Stimulated activated CD8-positive, alpha-beta memory T cell treated with anti-CD3 and anti-CD28 coated beads, Interleukin-4, amount 100 ng/mL, for 48 hours (primary cell): ENCODE data around the gene CYP3A4.

Source experiments
- DNase-seq: peaks from one replicate; pipeline ENCODE4 v3.0.0-alpha.2; 2020

Gene CYP3A4

DNA sequence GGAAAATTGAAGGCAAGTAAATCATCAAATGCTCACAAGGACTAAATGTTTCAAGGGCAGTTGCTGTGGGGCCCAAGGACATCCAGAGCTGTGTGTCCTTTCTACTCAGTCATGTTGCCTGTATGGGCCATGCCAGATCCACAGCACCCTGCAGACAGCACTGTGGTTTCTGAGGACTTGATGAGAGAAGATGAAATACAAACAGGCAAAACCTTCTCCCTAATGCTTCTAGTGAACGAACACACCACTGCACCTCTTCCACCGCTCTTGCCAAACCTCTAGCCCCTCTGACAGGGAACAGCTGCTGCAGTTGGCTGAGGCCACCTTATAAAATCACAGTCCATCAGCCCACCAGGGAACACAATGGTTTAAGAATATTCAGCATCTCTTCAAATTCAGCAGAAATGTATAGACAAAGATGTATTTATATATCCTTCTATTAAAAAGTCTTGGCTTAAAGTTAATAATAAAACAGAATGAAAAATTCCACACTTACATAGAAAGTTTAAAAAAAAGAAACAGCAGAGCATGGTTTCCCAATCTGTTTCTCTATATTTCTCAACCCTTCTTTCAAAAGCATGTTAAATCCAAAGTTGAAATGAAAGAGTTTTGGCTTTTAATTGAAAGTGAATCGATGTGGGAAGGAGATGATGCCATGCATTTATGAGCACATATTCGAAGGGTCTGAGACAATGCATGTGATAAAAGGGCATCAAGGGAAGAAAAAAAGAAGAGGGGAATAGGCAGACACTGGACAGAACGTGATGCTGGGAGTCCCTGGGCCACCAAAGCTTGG, 63.0 kb downstream of the CYP3A4 start:
- DNase-seq, result no peak

GRCh38 chr7:99719996-99720769, 63.8 kb downstream of the CYP3A4 start:
- no peak for DNase-seq

GRCh38 chr7:99713995-99714570, 69.9 kb downstream of the CYP3A4 start:
- DNase-seq, result no peak

DNA sequence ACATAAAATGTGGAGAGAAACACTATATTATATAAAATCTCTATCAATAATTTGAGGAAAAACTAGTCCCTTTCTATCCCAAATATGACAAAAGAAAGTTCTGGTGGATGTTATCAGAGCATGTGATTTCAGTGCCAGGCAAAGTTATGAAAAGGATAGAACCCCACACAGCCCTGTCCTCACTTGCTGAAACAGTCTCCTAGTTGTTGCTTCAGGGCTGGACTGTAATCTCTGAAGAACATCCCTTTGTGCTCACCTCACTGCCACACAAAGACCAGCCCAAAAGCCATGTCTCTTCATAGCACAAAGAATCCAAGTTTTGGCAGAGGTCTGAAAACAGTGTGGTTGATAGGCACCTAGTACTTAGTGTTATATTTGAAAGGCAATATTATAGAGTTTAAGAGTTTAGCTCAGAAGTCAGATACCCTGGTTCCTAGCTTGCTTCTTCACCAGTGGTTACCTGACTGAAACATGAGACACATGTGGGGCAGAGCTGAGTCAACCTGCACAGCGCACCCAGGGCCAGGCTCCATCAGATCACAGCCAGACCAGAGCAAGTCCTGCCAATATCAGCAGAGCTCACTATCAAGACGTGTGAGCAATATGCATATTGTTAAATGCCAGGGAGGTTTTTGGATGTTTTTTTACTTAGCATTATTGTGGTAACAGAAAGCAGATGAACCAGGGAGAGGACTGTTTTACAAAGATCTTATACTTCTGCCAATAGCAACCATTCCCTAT, 74.0 kb downstream of the CYP3A4 start:
- no peak for DNase-seq

DNA sequence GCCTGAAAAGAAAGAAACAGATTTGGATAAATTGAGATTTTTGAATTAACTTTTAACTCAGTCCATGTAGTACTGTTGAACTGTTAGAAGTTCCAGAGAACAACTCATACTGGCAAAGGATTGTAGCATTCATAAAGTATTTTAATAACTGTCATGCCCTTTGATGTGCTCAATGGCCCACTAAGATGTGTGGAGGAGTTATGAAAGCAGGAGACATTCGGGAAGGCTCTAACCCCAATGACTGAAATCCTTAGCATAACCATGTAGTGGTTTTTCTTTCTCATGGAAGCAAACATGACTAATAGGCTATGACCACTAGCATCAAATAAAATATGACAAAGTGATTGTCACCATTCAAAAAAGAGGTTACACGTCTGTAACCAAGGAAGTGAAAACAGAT, 74.7 kb downstream of the CYP3A4 start:
- no peak for DNase-seq

DNA sequence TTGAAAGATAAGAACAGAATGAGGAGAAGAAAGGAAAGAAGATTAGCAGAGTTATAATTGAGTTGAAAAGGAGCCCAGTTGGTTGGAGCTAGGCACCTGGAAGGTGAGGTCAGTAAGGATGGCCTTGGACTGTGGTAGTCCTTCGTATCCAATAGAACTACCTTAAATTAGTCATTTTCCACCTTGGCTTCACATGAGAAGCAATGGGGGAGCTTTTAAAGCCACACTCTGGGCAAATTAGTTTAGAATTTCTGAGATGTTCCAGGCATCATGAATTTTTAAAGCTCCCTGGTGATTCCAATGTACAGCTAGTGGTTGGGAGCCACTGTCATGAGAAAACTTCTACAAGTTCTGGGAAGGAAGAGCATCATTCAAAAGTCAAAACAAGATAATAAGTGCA, 76.9 kb downstream of the CYP3A4 start:
- no peak for DNase-seq
